Fibroblast of pulmonary artery (primary cell): ENCODE results near the gene KIAA1755.

Experiments
- DNase-seq: peaks from one replicate; pipeline ENCODE4 v3.0.0-alpha.2; 2010; ENCODE audit warnings: low read depth
- H3K4me3 ChIP-seq: replicated peaks from 2 replicates; pipeline ENCODE4 v1.5.1; 2011; ENCODE audit warnings: low read depth, mild to moderate bottlenecking, control low read depth, low read length, moderate library complexity
- CTCF ChIP-seq: IDR thresholded peaks from 2 replicates; pipeline ENCODE4 v1.5.1; 2011; ENCODE audit warnings: mild to moderate bottlenecking, control low read depth, low read length, inconsistent platforms; ENCODE audit errors: missing control alignments

Gene KIAA1755

GRCh38 chr20:38247166-38247509, 13.4 kb downstream of the KIAA1755 start:
- H3K4me3 ChIP-seq, result no peak overlapping the region
- no peak for DNase-seq
- TF ChIP-seq CTCF, result no peak

GRCh38 chr20:38246357-38247165, 14.0 kb downstream of the KIAA1755 start:
- no peak overlapping the region for H3K4me3 ChIP-seq
- DNase-seq, result no peak
- TF ChIP-seq CTCF, result no peak

- no peak for DNase-seq
- no peak overlapping the region for H3K4me3 ChIP-seq
- no peak for TF ChIP-seq CTCF
These were observed 14.8 kb downstream of the KIAA1755 start for GRCh38 chr20:38245753-38246152.

GRCh38 chr20:38243709-38244020, 16.9 kb downstream of the KIAA1755 start:
- no peak for DNase-seq
- no peak overlapping the region for H3K4me3 ChIP-seq
- no peak for TF ChIP-seq CTCF

- H3K4me3 ChIP-seq, result no peak overlapping the region
- DNase-seq, result no peak
- peak; percentile 50 for TF ChIP-seq CTCF
These were observed 17.5 kb downstream of the KIAA1755 start for GRCh38 chr20:38242848-38243708.

GRCh38 chr20:38241201-38241600, 19.3 kb downstream of the KIAA1755 start:
- TF ChIP-seq CTCF, result no peak
- DNase-seq, result no peak
- H3K4me3 ChIP-seq, result no peak overlapping the region

GRCh38 chr20:38239441-38239840, 21.1 kb downstream of the KIAA1755 start:
- no peak for TF ChIP-seq CTCF
- H3K4me3 ChIP-seq, result no peak overlapping the region

More at GRCh38 chr20:38239441-38239840, 21.1 kb downstream of the KIAA1755 start:
- DNase-seq, result no peak
